Right cardiac atrium (tissue), 5 donors: Measurements from ENCODE around the gene ZNF536. TPM values are rescaled to one million over a fixed set of nuclear protein-coding genes. Genes with fewer than 3 reads are reported as not detected.

Experiments used
- ATAC-seq, 2 donors: fragments of 200-7000 bp; cut with Tn5 transposase; one replicate each; pipeline versions ENCODE4 v1.8.0 to v1.9.1; 2020; ENCODE audit warnings: moderate library complexity in 2 of 2, mild to moderate bottlenecking in 1 of 2
- DNase-seq, 3 donors: peaks; one replicate each; pipeline ENCODE4 v3.0.0-alpha.2; 2020
- H3K27ac ChIP-seq: one replicate; pipeline ENCODE4 v1.5.1; 2013; ENCODE audit warnings: mild to moderate bottlenecking, low read length, control low read depth, moderate library complexity
- H3K27me3 ChIP-seq: one replicate; pipeline ENCODE4 v1.6.1; 2013; ENCODE audit not compliant: control insufficient read depth, insufficient read depth
- H3K4me1 ChIP-seq: one replicate; pipeline ENCODE4 v1.6.1; 2013; ENCODE audit warnings: low read length; ENCODE audit not compliant: control insufficient read depth, insufficient read depth
- H3K4me3 ChIP-seq: one replicate; pipeline ENCODE4 v1.5.1; 2013; ENCODE audit warnings: low read length, control low read depth
- H3K9me3 ChIP-seq: one replicate; pipeline ENCODE4 v1.6.1; 2013; ENCODE audit warnings: low read length; ENCODE audit not compliant: control insufficient read depth
- WGBS: extraction: QIAGEN DNeasy Blood & Tissue Kit; methylation state at CpG from one replicate; pipeline ENCODE4 v1.1.7; 2013; 5-methylcytosine and 5-hydroxymethylcytosine counted together
- intact Hi-C, 4 donors: fragments of 100-400 bp; cut with DNase I; formaldehyde crosslinking; loops; one replicate each; pipeline versions ENCODE4 v1.11.0 to v1.14.0; 2022 to 2023
- polyA plus RNA-seq: library from polyadenylated mRNA; stranded (reverse); fragments of 200-250 nt; gene quantifications from one replicate; pipeline ENCODE4 v1.2.3, GENCODE V29; 2013
- total RNA-seq, 4 donors: library from RNA; stranded (reverse); fragmentation: NEBNext Ultra II Directional; extraction: Animal tissue kit (Norgen Biotek cat#: 25700); gene quantifications; one replicate each; pipeline ENCODE4 v1.2.1, GENCODE V29; 2021
- donor health status: healthy with polysubstance abuse.
- donor health status: DM: no; HTN: yes; CAD: no.
- donor health status: DM: no; HTN: no; CAD: no.
- donor health status: DM: no; HTN: yes; CAD: no; lungs with severe emphysema.
- donor health status: DM: yes; HTN: yes; CAD: no.

ZNF536 gene
- total and polyA plus RNA-seq, 5 donors: 2.5 to 6.5 (median 4.2) TPM

DNA sequence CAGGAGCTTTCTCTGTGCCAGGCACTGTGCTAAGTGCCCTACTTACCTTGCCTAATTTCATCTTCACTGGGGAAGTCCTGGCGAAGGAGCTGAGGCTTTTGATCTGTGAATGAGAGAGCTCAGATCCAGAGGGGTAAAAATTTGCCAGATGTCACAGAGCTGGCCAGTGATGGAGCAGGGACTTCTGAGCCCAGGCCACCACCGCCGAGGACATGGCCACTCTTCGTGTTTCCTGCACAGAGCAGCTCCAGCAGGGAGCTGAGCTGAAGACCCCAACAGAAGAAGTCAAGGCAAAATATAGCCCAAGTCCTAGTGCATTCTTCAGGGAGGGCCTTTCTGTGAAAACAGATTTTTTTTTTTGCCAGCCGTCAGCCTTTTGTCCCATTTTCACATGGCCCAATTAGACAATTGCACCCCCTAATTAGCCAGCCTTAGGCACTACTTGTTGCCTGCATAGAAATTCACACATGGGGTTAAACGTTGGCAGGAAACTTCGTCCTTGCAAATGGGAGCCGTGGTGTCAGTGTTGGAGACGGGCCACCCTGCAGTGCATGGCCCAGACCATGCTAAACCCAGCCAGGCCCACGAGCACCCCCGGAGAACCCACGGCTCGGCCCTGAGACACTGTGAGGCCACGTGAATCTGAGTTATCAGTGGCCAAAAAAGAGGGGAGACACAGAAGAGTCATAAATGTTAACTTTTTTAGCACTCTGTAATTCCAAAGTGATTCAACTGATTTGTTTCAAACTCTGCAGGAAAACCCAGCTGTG lies 7.8 kb downstream of the ZNF536 start:
- WGBS: 48% methylated on average over 14 of the region's 14 CpGs
- Histone ChIP-seq H3K4me1 (no peaks in the 10 kb centered on the region), H3K4me3 (no peak overlapping the region), H3K27me3 (no peaks in the 10 kb centered on the region), H3K27ac (no peak overlapping the region), H3K9me3 (no peaks in the 10 kb centered on the region)
- ATAC-seq: peak in 1 of 2 donors; percentile 43
- intact Hi-C loops: no loop called here
- no peak for DNase-seq

GRCh38 chr19:30381366-30381765 lies 9.2 kb downstream of the ZNF536 start:
- Histone ChIP-seq H3K4me1 (no peaks in the 10 kb centered on the region), H3K4me3 (no peak overlapping the region), H3K9me3 (no peaks in the 10 kb centered on the region), H3K27ac (no peak overlapping the region), H3K27me3 (no peaks in the 10 kb centered on the region)
- intact Hi-C loops: no loop called here
- no peak for ATAC-seq
- 81% methylated on average over 4 of the region's 4 CpGs for WGBS
- DNase-seq: no peak

GRCh38 chr19:30385174-30385573 lies 13.0 kb downstream of the ZNF536 start:
- intact Hi-C loops: no loop called here
- DNase-seq: no peak
- peaks cover 3% of the 10 kb centered on the region for H3K4me1 ChIP-seq
- H3K9me3 ChIP-seq: no peaks in the 10 kb centered on the region
- H3K27ac ChIP-seq: no peak overlapping the region
- no peaks in the 10 kb centered on the region for H3K27me3 ChIP-seq
- whole genome bisulfite sequencing: 84% methylated on average over 9 of the region's 9 CpGs
- H3K4me3 ChIP-seq: no peak overlapping the region
- ATAC-seq: no peak

- no peaks in the 10 kb centered on the region for H3K9me3 ChIP-seq
- DNase-seq (no peak), ATAC-seq (no peak)
- intact Hi-C loops: no loop called here
- no peaks in the 10 kb centered on the region for H3K27me3 ChIP-seq
- WGBS: 88% methylated on average over 5 of the region's 5 CpGs
- H3K27ac ChIP-seq: no peak overlapping the region
- H3K4me3 ChIP-seq: no peak overlapping the region
- H3K4me1 ChIP-seq: peaks cover 3% of the 10 kb centered on the region
Measured at GRCh38 chr19:30385666-30386065, 13.5 kb downstream of the ZNF536 start.

GRCh38 chr19:30386551-30387143 lies 14.5 kb downstream of the ZNF536 start:
- intact Hi-C loops: no loop called here
- H3K9me3 ChIP-seq: no peaks in the 10 kb centered on the region
- no peak for ATAC-seq
- H3K4me1 ChIP-seq: peaks cover 3% of the 10 kb centered on the region
- DNase-seq: peak in 1 of 3 donors; percentile 52
- WGBS: 46% methylated on average over 13 of the region's 13 CpGs
- no peaks in the 10 kb centered on the region for H3K27me3 ChIP-seq
- no peak overlapping the region for H3K4me3 ChIP-seq
- no peak overlapping the region for H3K27ac ChIP-seq

GRCh38 chr19:30387311-30388115 lies 15.3 kb downstream of the ZNF536 start:
- 33% methylated on average over 12 of the region's 12 CpGs for WGBS
- H3K9me3 ChIP-seq: no peaks in the 10 kb centered on the region
- H3K4me1 ChIP-seq: peaks cover 3% of the 10 kb centered on the region
- H3K27ac ChIP-seq: no peak overlapping the region
- DNase-seq (peak; percentile 37 to 72 (median 68)), ATAC-seq (peak; percentile 81 to 88)
- H3K27me3 ChIP-seq: no peaks in the 10 kb centered on the region
- no peak overlapping the region for H3K4me3 ChIP-seq
- intact Hi-C loops: no loop called here

DNA sequence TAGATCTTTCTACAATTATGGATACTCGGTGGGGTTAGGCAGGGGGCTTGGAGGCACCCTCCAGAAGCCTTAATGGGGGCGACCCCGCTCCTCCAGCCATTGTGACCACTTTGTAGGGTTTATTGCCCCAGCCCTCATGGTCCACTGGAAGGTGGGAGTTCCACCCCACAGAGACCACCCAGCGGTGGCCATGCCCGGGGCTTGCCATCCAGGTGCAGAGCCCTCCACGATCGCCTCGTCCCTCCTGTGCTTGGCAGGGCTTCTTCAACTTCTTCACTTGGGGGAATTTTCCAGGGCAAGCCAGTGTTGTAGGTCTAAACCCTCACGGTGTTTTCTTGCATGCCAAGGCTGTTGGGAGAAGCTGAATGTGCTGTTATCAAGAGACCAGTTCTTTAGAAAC lies 16.1 kb downstream of the ZNF536 start:
- ATAC-seq (no peak), DNase-seq (no peak)
- Histone ChIP-seq H3K27ac (no peak overlapping the region), H3K4me3 (no peak overlapping the region), H3K9me3 (no peaks in the 10 kb centered on the region), H3K27me3 (no peaks in the 10 kb centered on the region), H3K4me1 (peaks cover 3% of the 10 kb centered on the region)
- 94% methylated on average over 9 of the region's 9 CpGs for WGBS
- intact Hi-C loops: no loop called here

- Histone ChIP-seq H3K27ac (no peak overlapping the region), H3K4me3 (no peak overlapping the region), H3K4me1 (peaks cover 3% of the 10 kb centered on the region), H3K27me3 (no peaks in the 10 kb centered on the region), H3K9me3 (no peaks in the 10 kb centered on the region)
- DNase-seq (no peak), ATAC-seq (no peak)
- intact Hi-C loops: no loop called here
- WGBS: 88% methylated on average over 5 of the region's 5 CpGs
Measured at GRCh38 chr19:30388819-30389218, 16.6 kb downstream of the ZNF536 start.

- intact Hi-C loops: no loop called here
- Histone ChIP-seq H3K4me3 (no peak overlapping the region), H3K27me3 (no peaks in the 10 kb centered on the region), H3K4me1 (peaks cover 3% of the 10 kb centered on the region), H3K9me3 (no peaks in the 10 kb centered on the region), H3K27ac (no peak overlapping the region)
- WGBS: 78% methylated on average over 9 of the region's 9 CpGs
- no peak for DNase-seq
- ATAC-seq: no peak
Measured at GRCh38 chr19:30390356-30390988, 18.3 kb downstream of the ZNF536 start.

DNA sequence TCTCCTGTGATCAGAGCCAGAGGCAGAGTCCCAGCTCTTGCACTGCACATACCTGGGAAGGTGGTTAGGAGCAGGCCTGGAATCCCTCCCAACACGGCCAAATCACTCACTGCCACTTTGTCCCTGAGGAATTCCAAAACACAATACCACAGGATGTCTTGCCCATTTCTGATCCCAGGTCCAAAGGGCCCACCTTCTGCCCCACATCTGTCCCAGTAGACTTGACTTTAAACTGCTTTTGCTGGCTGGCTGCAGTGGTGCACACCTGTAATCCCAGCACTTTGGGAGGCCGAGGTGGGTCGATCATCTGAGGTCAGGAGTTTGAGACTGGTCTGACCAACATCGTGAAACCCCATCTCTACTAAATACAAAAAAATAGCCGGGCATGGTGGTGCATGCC lies 18.9 kb downstream of the ZNF536 start:
- Histone ChIP-seq H3K4me3 (no peak overlapping the region), H3K27me3 (no peaks in the 10 kb centered on the region), H3K27ac (no peak overlapping the region), H3K4me1 (peaks cover 3% of the 10 kb centered on the region), H3K9me3 (no peaks in the 10 kb centered on the region)
- ATAC-seq (no peak), DNase-seq (no peak)
- 89% methylated on average over 5 of the region's 5 CpGs for WGBS
- intact Hi-C loops: no loop called here
